Right lobe of liver (tissue), 4 donors: ENCODE measurements around the gene NPAS2.

Experiments used
- POLR2A ChIP-seq: fragments of 450-650 bp; IDR thresholded peaks from one replicate; pipeline ENCODE4 v1.6.1; 2017; ENCODE audit warnings: antibody characterized with exemption, mild to moderate bottlenecking
- TF ChIP-seq, protein P1 (sequence below), 4 donors: fragments of 200-600 bp in 3 of 4; fragments of 450-650 bp in 1 of 4; IDR thresholded peaks; one replicate each; pipeline versions ENCODE4 v1.5.1 to v1.8.0; 2016 to 2022; ENCODE audit warnings: antibody characterized with exemption in 4 of 4, mild to moderate bottlenecking in 2 of 4
- donor health status: DM: no; HTN: no; CAD: no.
- donor health status: DM: no; HTN: no; CAD: no.
- donor health status: DM: no; HTN: yes; CAD: no.

DNA sequence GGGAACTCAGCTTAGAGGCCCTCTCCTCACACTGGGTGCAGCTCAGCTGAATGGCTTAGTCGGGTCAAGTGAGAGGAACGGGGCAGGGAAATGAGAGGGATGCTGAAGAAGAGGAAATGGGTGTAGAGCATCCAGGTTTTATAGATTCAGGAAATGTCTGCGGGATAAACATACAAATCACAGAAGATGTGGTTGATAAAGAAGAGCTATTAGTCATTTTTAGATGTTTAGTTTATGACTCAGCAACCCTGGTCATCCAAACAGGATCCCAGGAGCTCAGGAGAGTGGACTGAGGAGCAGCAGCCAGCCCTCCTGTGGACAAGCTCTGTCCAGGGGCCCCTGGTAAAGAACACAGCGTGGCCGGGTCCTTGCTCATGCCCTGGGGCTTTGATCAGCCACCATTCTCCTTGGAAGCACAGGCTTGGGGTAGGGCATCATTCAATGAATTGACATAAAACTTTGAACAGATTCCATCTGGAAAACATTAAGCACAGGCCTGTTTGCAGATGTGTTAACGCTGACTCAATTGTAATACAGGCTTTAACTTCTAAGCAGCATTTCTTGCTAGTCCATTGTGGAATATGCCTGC is 83.0 kb downstream of the NPAS2 start:
- TF ChIP-seq, protein P1, sequence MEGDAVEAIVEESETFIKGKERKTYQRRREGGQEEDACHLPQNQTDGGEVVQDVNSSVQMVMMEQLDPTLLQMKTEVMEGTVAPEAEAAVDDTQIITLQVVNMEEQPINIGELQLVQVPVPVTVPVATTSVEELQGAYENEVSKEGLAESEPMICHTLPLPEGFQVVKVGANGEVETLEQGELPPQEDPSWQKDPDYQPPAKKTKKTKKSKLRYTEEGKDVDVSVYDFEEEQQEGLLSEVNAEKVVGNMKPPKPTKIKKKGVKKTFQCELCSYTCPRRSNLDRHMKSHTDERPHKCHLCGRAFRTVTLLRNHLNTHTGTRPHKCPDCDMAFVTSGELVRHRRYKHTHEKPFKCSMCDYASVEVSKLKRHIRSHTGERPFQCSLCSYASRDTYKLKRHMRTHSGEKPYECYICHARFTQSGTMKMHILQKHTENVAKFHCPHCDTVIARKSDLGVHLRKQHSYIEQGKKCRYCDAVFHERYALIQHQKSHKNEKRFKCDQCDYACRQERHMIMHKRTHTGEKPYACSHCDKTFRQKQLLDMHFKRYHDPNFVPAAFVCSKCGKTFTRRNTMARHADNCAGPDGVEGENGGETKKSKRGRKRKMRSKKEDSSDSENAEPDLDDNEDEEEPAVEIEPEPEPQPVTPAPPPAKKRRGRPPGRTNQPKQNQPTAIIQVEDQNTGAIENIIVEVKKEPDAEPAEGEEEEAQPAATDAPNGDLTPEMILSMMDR (IDR thresholded peaks at IDR 0.05): peak in 1 of 4 donors; percentile 10
- no peak for TF ChIP-seq POLR2A
